Vagina (tissue), 2 donors: ENCODE results near the gene PIK3R1. TPM values are rescaled to one million over a fixed set of nuclear protein-coding genes. Genes with fewer than 3 reads are reported as not detected.

ENCODE experiments used
- DNase-seq, 2 donors: peaks; one replicate each; pipeline ENCODE4 v3.0.0-alpha.2; 2017; ENCODE audit errors: extremely low spot score in 2 of 2
- H3K27ac ChIP-seq: fragments of 200-600 bp; sonication (generic); one replicate; pipeline ENCODE4 v1.5.1; 2019
- H3K27me3 ChIP-seq: fragments of 200-600 bp; sonication (generic); one replicate; pipeline ENCODE4 v1.5.1; 2019
- H3K36me3 ChIP-seq, 2 donors: fragments of 200-600 bp; sonication (generic); one replicate each; pipeline ENCODE4 v1.5.1; 2017 to 2019
- H3K4me1 ChIP-seq: fragments of 200-600 bp; sonication (generic); one replicate; pipeline ENCODE4 v1.5.1; 2019
- H3K4me3 ChIP-seq, 2 donors: fragments of 200-600 bp; sonication (generic); 1 replicate in 1 of 2; 2 replicates in 1 of 2; pipeline ENCODE4 v1.5.1; 2016 to 2019
- H3K9me3 ChIP-seq: fragments of 200-600 bp; sonication (generic); one replicate; pipeline ENCODE4 v1.5.1; 2019
- CTCF ChIP-seq, 3 experiments: fragments of 450-650 bp in 2 of 3; fragments of 200-600 bp in 1 of 3; sonication (generic) in 1 of 3; IDR thresholded peaks; one replicate each; pipeline ENCODE4 v1.5.1; 2017 to 2019; ENCODE audit warnings: antibody characterized with exemption in 3 of 3, mild to moderate bottlenecking in 2 of 3, moderate library complexity in 2 of 3
- POLR2A ChIP-seq, 2 donors: fragments of 450-650 bp; IDR thresholded peaks; one replicate each; pipeline ENCODE4 v1.6.1; 2017; ENCODE audit warnings: antibody characterized with exemption in 2 of 2, mild to moderate bottlenecking in 2 of 2, moderate library complexity in 2 of 2
- POLR2AphosphoS5 ChIP-seq, 2 donors: sonication (generic); formaldehyde crosslinking; IDR thresholded peaks; one replicate each; pipeline ENCODE4 v1.9.0; 2017; ENCODE audit warnings: antibody characterized with exemption in 2 of 2, mild to moderate bottlenecking in 2 of 2, low read depth in 1 of 2; ENCODE audit not compliant: insufficient read depth in 1 of 2
- intact Hi-C: fragments of 100-400 bp; cut with DNase I; formaldehyde crosslinking; loops from one replicate; pipeline ENCODE4 v1.15.1; 2023
- total RNA-seq: library from RNA; depleted of rRNA; stranded (reverse); fragments of >200 nt; gene quantifications from one replicate; pipeline ENCODE4 v1.2.3, GENCODE V29; 2016

Gene PIK3R1
- total RNA-seq, 1 donor from 2014 or later: 134 TPM

- H3K9me3 ChIP-seq: no peaks in the 10 kb centered on the region
- DNase-seq: no peak
- peaks cover 32% of the 10 kb centered on the region for H3K4me1 ChIP-seq
- TF ChIP-seq CTCF (IDR thresholded peaks at IDR 0.05) (no peak), POLR2AphosphoS5 (IDR thresholded peaks at IDR 0.05; ENCODE audit: insufficient read depth in 1 of 2, low read depth in 1 of 2) (no peak), POLR2A (IDR thresholded peaks at IDR 0.05) (no peak)
- no peaks in the 10 kb centered on the region for H3K36me3 ChIP-seq
- no peaks in the 10 kb centered on the region for H3K27me3 ChIP-seq
- intact Hi-C loops: no loop called here
- no peak overlapping the region for H3K27ac ChIP-seq
- H3K4me3 ChIP-seq: no peak overlapping the region
Measured at GRCh38 chr5:68339921-68340321, 124.4 kb downstream of the PIK3R1 start.

GRCh38 chr5:68341006-68341405 lies 125.5 kb downstream of the PIK3R1 start:
- no peaks in the 10 kb centered on the region for H3K36me3 ChIP-seq
- no peak overlapping the region for H3K4me3 ChIP-seq
- peaks cover 32% of the 10 kb centered on the region for H3K4me1 ChIP-seq
- no peak overlapping the region for H3K27ac ChIP-seq
- intact Hi-C loops: no loop called here
- H3K9me3 ChIP-seq: no peaks in the 10 kb centered on the region
- no peak for DNase-seq
- TF ChIP-seq POLR2AphosphoS5 (IDR thresholded peaks at IDR 0.05; ENCODE audit: insufficient read depth in 1 of 2, low read depth in 1 of 2) (no peak), POLR2A (IDR thresholded peaks at IDR 0.05) (no peak)
- H3K27me3 ChIP-seq: no peaks in the 10 kb centered on the region

GRCh38 chr5:68342693-68343092 lies 127.1 kb downstream of the PIK3R1 start:
- Histone ChIP-seq H3K4me1 (peaks cover 23% of the 10 kb centered on the region), H3K27ac (peak overlapping the region; percentile 48), H3K9me3 (no peaks in the 10 kb centered on the region), H3K36me3 (no peaks in the 10 kb centered on the region), H3K4me3 (no peak overlapping the region), H3K27me3 (no peaks in the 10 kb centered on the region)
- TF ChIP-seq POLR2AphosphoS5 (IDR thresholded peaks at IDR 0.05; ENCODE audit: insufficient read depth in 1 of 2, low read depth in 1 of 2): no peak
- TF ChIP-seq CTCF (IDR thresholded peaks at IDR 0.05): no peak
- TF ChIP-seq POLR2A (IDR thresholded peaks at IDR 0.05): no peak
- DNase-seq: no peak
- intact Hi-C loops: no loop called here

DNA sequence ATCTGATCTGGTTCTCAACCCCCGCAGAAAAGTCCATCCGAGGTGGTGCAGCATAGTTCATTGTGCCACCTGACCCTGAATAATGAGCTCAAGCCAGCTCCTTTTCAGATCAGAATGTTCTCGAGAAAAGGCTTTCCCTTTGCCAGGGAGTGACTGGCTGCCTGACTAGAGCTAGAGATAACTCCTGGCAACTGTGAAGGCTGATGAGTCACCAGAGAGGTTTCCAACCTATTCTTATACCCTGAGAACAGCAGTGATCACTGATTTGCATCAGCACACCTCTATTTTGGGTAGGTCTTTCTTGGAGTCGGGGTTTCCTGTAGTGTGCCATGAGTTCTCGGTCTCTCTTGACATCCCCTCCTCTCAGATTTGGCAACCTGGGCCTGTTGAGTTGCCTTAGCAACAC lies 127.9 kb downstream of the PIK3R1 start:
- peak overlapping the region; percentile 48 for H3K27ac ChIP-seq
- H3K4me3 ChIP-seq: no peak overlapping the region
- H3K36me3 ChIP-seq: no peaks in the 10 kb centered on the region
- H3K27me3 ChIP-seq: no peaks in the 10 kb centered on the region
- peaks cover 15% of the 10 kb centered on the region for H3K4me1 ChIP-seq
- peak in 1 of 2 donors; percentile 69 for TF ChIP-seq POLR2AphosphoS5 (IDR thresholded peaks at IDR 0.05; ENCODE audit: insufficient read depth in 1 of 2, low read depth in 1 of 2)
- TF ChIP-seq CTCF (IDR thresholded peaks at IDR 0.05): no peak
- no peaks in the 10 kb centered on the region for H3K9me3 ChIP-seq
- no peak for DNase-seq
- intact Hi-C loops: no loop called here

DNA sequence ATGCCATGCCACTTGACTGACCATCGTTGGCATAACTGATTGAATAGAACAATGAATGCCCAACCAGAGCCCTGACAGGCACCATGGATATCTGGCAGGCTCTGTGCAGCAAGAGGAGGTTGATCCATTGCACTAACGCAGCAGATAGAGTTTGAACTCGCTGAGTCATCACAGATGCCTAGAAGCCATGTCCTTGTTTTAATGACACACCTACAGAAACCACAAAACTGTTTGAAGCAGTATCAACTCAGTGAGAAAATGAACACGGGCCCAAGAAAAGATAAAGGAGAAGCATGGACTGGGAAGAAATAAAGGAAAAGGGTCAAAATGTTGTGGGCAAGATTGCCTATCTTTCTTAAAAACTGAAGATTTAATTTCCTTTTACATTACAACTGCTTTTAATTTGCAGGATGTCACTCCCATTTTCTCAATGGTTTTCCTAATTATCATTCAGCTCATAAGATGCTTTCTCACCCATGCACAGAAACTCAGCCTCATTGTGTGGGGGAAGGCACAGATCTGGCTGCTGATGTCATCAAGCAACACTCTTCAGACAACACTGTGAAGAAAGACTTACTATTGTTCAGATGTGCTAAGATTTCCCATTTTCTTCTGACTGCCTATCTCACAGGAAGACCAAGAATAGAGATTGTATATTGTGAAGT lies 129.0 kb downstream of the PIK3R1 start:
- intact Hi-C loops: no loop called here
- no peak for DNase-seq

More for the DNA sequence above, 129.0 kb downstream of the PIK3R1 start:
- TF ChIP-seq CTCF (IDR thresholded peaks at IDR 0.05) (no peak), POLR2AphosphoS5 (IDR thresholded peaks at IDR 0.05; ENCODE audit: insufficient read depth in 1 of 2, low read depth in 1 of 2) (peak in 1 of 2 donors; percentile 50)
- H3K9me3 ChIP-seq: no peaks in the 10 kb centered on the region
- peaks cover 15% of the 10 kb centered on the region for H3K4me1 ChIP-seq
- H3K36me3 ChIP-seq: no peaks in the 10 kb centered on the region
- no peak overlapping the region for H3K27ac ChIP-seq
- no peaks in the 10 kb centered on the region for H3K27me3 ChIP-seq
- no peak overlapping the region for H3K4me3 ChIP-seq
